SHP77 (cell line): ENCODE results near the gene PSMA8.
"Not testable (repeated sequence)": the region's sequence is repeated elsewhere in the genome, so short reads cannot be mapped to it uniquely, and the experiment has no call there.

Source experiments
- DNase-seq, 2 experiments: peaks; one replicate each; lab custom pipeline; 2025; lab: John Stamatoyannopoulos, UW

The PSMA8 gene

GRCh38 chr18:26233208-26233607, 99.5 kb downstream of the PSMA8 start:
- DNase-seq = no peak

- DNase-seq = not testable (repeated sequence)
Observed at GRCh38 chr18:26237363-26237762, 103.7 kb downstream of the PSMA8 start.

- DNase-seq = not testable (repeated sequence)
Observed at GRCh38 chr18:26238718-26239117, 105.0 kb downstream of the PSMA8 start.

DNA sequence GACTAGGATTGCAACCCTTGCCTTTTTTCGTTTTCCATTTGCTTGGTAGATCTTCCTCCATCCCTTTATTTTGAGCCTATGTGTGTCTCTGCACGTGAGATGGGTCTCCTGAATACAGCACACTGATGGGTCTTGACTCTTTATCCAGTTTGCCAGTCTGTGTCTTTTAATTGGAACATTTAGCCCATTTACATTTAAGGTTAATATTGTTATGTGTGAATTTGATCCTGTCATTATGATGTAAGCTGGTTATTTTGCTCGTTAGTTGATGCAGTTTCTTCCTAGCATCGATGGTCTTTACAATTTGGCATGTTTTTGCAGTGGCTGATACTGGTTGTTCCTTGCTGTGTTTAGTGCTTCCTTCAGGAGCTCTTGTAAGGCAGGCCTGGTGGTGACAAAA, 108.7 kb downstream of the PSMA8 start:
- DNase-seq = not testable (repeated sequence)
